ENCODE measurements around the gene USP43. TPM values are rescaled to one million over a fixed set of nuclear protein-coding genes. Genes with fewer than 3 reads are reported as not detected.
"Not testable (repeated sequence)": the region's sequence is repeated elsewhere in the genome, so short reads cannot be mapped to it uniquely, and the experiment has no call there.

USP43 gene
- total and polyA plus RNA-seq, 10 donors = 0.13 to 0.39 (median 0.25) TPM

DNA sequence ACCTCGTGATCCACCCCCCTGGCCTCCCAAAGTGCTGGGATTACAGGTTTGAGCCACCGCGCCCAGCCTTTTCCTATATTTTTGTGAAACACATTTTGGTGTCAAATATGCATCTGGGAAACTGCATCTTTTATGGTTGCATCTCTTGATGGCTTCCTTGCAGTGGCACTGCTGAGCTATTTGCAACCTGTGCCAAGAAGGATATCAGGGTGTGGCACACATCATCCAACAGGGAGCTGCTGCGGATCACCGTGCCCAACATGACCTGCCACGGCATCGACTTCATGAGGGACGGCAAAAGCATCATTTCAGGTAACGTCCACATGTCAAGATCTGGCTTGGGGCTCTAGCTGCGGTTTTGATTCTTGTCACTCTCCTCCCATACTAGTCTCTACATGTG, 16.8 kb upstream of the USP43 start:
- DNase-seq = no peak
- Histone ChIP-seq H3K27ac (no peak overlapping the region), H3K27me3 (replicated peaks in 1 of 7) (peaks cover 0 to 23% (median 0%) of the 10 kb centered on the region in 7 donors), H3K36me3 (no peaks in the 10 kb centered on the region), H3K9me3 (peaks cover 1 to 29% (median 22%) of the 10 kb centered on the region in 8 donors), H3K4me1 (no peaks in the 10 kb centered on the region), H3K4me3 (no peak overlapping the region)
- 79 to 89% (median 88%) methylated on average over 10 of the region's 10 CpGs for WGBS, 5 donors
- intact Hi-C loops (cut with DNase I; ENCODE audit: low total_unique reads) = no loop called here
- TF ChIP-seq POLR2AphosphoS5 (IDR thresholded peaks at IDR 0.05) (no peak), POLR2A (IDR thresholded peaks at IDR 0.05) (no peak)
- TF ChIP-seq, protein P1, sequence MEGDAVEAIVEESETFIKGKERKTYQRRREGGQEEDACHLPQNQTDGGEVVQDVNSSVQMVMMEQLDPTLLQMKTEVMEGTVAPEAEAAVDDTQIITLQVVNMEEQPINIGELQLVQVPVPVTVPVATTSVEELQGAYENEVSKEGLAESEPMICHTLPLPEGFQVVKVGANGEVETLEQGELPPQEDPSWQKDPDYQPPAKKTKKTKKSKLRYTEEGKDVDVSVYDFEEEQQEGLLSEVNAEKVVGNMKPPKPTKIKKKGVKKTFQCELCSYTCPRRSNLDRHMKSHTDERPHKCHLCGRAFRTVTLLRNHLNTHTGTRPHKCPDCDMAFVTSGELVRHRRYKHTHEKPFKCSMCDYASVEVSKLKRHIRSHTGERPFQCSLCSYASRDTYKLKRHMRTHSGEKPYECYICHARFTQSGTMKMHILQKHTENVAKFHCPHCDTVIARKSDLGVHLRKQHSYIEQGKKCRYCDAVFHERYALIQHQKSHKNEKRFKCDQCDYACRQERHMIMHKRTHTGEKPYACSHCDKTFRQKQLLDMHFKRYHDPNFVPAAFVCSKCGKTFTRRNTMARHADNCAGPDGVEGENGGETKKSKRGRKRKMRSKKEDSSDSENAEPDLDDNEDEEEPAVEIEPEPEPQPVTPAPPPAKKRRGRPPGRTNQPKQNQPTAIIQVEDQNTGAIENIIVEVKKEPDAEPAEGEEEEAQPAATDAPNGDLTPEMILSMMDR (IDR thresholded peaks at IDR 0.05 in 8 of 11, conservative IDR thresholded peaks at IDR 0.05 in 3 of 11) = no peak

DNA sequence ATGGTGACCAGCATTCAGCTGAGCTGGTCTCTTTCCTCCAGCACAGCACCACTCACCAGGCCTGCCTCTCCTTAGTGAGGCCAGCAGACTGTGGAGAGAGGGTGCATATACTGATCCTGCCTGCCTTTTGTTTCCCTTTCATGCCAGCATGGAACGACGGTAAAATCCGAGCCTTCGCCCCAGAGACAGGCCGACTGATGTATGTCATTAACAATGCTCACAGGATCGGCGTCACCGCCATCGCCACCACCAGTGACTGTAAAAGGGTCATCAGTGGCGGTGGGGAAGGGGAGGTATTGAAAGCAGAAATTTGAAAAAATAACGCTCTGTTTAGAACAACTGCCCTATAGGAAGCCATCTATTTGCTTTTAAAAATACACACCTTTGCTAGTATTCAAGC, 12.6 kb upstream of the USP43 start:
- Histone ChIP-seq H3K27ac (no peak overlapping the region), H3K36me3 (no peaks in the 10 kb centered on the region), H3K27me3 (replicated peaks in 1 of 7) (peaks cover 0 to 41% (median 0%) of the 10 kb centered on the region in 7 donors), H3K4me3 (no peak overlapping the region), H3K4me1 (no peaks in the 10 kb centered on the region), H3K9me3 (no peaks in the 10 kb centered on the region)
- intact Hi-C loops (cut with DNase I; ENCODE audit: low total_unique reads) = no loop called here
- DNase-seq = no peak
- TF ChIP-seq, protein P1 (IDR thresholded peaks at IDR 0.05 in 8 of 11, conservative IDR thresholded peaks at IDR 0.05 in 3 of 11) = no peak
- TF ChIP-seq POLR2AphosphoS5 (IDR thresholded peaks at IDR 0.05) = no peak
- WGBS, 5 donors = 90 to 95% (median 94%) methylated on average over 11 of the region's 11 CpGs

GRCh38 chr17:9635340-9635739, 10.0 kb upstream of the USP43 start:
- H3K4me1 ChIP-seq = no peaks in the 10 kb centered on the region
- H3K27me3 ChIP-seq (replicated peaks in 1 of 7) = peaks cover 0 to 53% (median 0%) of the 10 kb centered on the region in 7 donors
- TF ChIP-seq, protein P1 (IDR thresholded peaks at IDR 0.05 in 8 of 11, conservative IDR thresholded peaks at IDR 0.05 in 3 of 11) = no peak
- TF ChIP-seq POLR2AphosphoS5 (IDR thresholded peaks at IDR 0.05) = no peak
- TF ChIP-seq POLR2A (IDR thresholded peaks at IDR 0.05) = no peak
- no peak overlapping the region for H3K4me3 ChIP-seq
- peaks cover 0 to under 1% (median 0%) of the 10 kb centered on the region in 8 donors for H3K9me3 ChIP-seq
- DNase-seq = no peak
- no peak overlapping the region for H3K27ac ChIP-seq
- 89 to 96% (median 90%) methylated on average over 6 of the region's 6 CpGs for WGBS, 5 donors
- H3K36me3 ChIP-seq = no peaks in the 10 kb centered on the region
- intact Hi-C loops (cut with DNase I; ENCODE audit: low total_unique reads) = no loop called here

GRCh38 chr17:9636501-9636900, 8.8 kb upstream of the USP43 start:
- Histone ChIP-seq H3K27me3 (replicated peaks in 1 of 7) (peaks cover 0 to 60% (median 0%) of the 10 kb centered on the region in 7 donors), H3K4me1 (no peaks in the 10 kb centered on the region), H3K4me3 (no peak overlapping the region), H3K9me3 (peaks cover 0 to 4% (median 0%) of the 10 kb centered on the region in 8 donors), H3K36me3 (no peaks in the 10 kb centered on the region), H3K27ac (no peak overlapping the region)
- intact Hi-C loops (cut with DNase I; ENCODE audit: low total_unique reads) = no loop called here
- no peak for DNase-seq
- WGBS, 5 donors = 86 to 92% (median 88%) methylated on average over 12 of the region's 12 CpGs
- TF ChIP-seq, protein P1 (IDR thresholded peaks at IDR 0.05 in 8 of 11, conservative IDR thresholded peaks at IDR 0.05 in 3 of 11) = no peak
- TF ChIP-seq POLR2A (IDR thresholded peaks at IDR 0.05) (no peak), POLR2AphosphoS5 (IDR thresholded peaks at IDR 0.05) (no peak)

GRCh38 chr17:9640388-9640787, 4.9 kb upstream of the USP43 start:
- 91 to 95% (median 95%) methylated on average over 5 of the region's 5 CpGs for WGBS, 5 donors
- H3K9me3 ChIP-seq; H3K36me3 ChIP-seq; DNase-seq; intact Hi-C loops (cut with DNase I; ENCODE audit: low total_unique reads); H3K27ac ChIP-seq; H3K4me3 ChIP-seq: not testable (repeated sequence)
- peaks cover 0 to 84% (median 8%) of the 10 kb centered on the region in 7 donors for H3K27me3 ChIP-seq (replicated peaks in 1 of 7)
- H3K4me1 ChIP-seq = peaks cover 0 to 14% (median 10%) of the 10 kb centered on the region in 6 donors

Data from spleen (tissue), 11 donors.